Measurements from ENCODE around the gene ABI3BP.

ABI3BP gene

GRCh38 chr3:100775669-100776068 is 217.6 kb downstream of the ABI3BP start:
- Histone ChIP-seq H3K27me3 (replicated peaks; ENCODE audit: insufficient read depth, low read length) (no peaks in the 10 kb centered on the region), H3K4me3 (ENCODE audit: low read length) (no peak overlapping the region), H3K9me3 (replicated peaks; ENCODE audit: insufficient read depth, low read length) (no peaks in the 10 kb centered on the region), H3K79me2 (ENCODE audit: low read length) (no peaks in the 10 kb centered on the region), H3K4me2 (ENCODE audit: low read depth, low read length) (no peak overlapping the region), H3K9me2 (replicated peaks; ENCODE audit: insufficient read depth, low read length) (no peaks in the 10 kb centered on the region), H3K27ac (ENCODE audit: low read length) (no peak overlapping the region), H3F3A (ENCODE audit: insufficient read depth, low read length) (no peaks in the 10 kb centered on the region), H4K20me1 (ENCODE audit: insufficient read depth, low read length) (no peaks in the 10 kb centered on the region), H2AFZ (ENCODE audit: low read length) (no peak overlapping the region), H3K4me1 (ENCODE audit: low read length) (no peaks in the 10 kb centered on the region), H3K36me3 (replicated peaks; ENCODE audit: insufficient read depth, low read length) (no peaks in the 10 kb centered on the region), H3K9ac (ENCODE audit: low read length) (no peak overlapping the region)
- TF ChIP-seq EZH2phosphoT487 (IDR thresholded peaks at IDR 0.05; ENCODE audit: low read length) = no peak
- no peak for TF ChIP-seq CTCF (IDR thresholded peaks at IDR 0.05; ENCODE audit: low read length)
- no peak for TF ChIP-seq EZH2 (optimal IDR thresholded peaks at IDR 0.05; ENCODE audit: low read depth, low read length)
- DNase-seq = no peak

GRCh38 chr3:100775226-100775625 is 218.0 kb downstream of the ABI3BP start:
- no peak for DNase-seq
- Histone ChIP-seq H3K79me2 (ENCODE audit: low read length) (no peaks in the 10 kb centered on the region), H3K9me2 (replicated peaks; ENCODE audit: insufficient read depth, low read length) (no peaks in the 10 kb centered on the region), H3K4me1 (ENCODE audit: low read length) (no peaks in the 10 kb centered on the region), H4K20me1 (ENCODE audit: insufficient read depth, low read length) (no peaks in the 10 kb centered on the region), H3K36me3 (replicated peaks; ENCODE audit: insufficient read depth, low read length) (no peaks in the 10 kb centered on the region), H3K27me3 (replicated peaks; ENCODE audit: insufficient read depth, low read length) (no peaks in the 10 kb centered on the region), H2AFZ (ENCODE audit: low read length) (no peak overlapping the region), H3K4me3 (ENCODE audit: low read length) (no peak overlapping the region), H3F3A (ENCODE audit: insufficient read depth, low read length) (no peaks in the 10 kb centered on the region), H3K4me2 (ENCODE audit: low read depth, low read length) (no peak overlapping the region), H3K9me3 (replicated peaks; ENCODE audit: insufficient read depth, low read length) (no peaks in the 10 kb centered on the region), H3K9ac (ENCODE audit: low read length) (no peak overlapping the region), H3K27ac (ENCODE audit: low read length) (no peak overlapping the region)
- no peak for TF ChIP-seq EZH2phosphoT487 (IDR thresholded peaks at IDR 0.05; ENCODE audit: low read length)
- TF ChIP-seq EZH2 (optimal IDR thresholded peaks at IDR 0.05; ENCODE audit: low read depth, low read length) = no peak
- TF ChIP-seq CTCF (IDR thresholded peaks at IDR 0.05; ENCODE audit: low read length) = no peak

- H3F3A ChIP-seq (ENCODE audit: insufficient read depth, low read length) = no peaks in the 10 kb centered on the region
- DNase-seq = no peak
- TF ChIP-seq EZH2 (optimal IDR thresholded peaks at IDR 0.05; ENCODE audit: low read depth, low read length) = no peak
- TF ChIP-seq CTCF (IDR thresholded peaks at IDR 0.05; ENCODE audit: low read length) = no peak
- no peak for TF ChIP-seq EZH2phosphoT487 (IDR thresholded peaks at IDR 0.05; ENCODE audit: low read length)
- no peaks in the 10 kb centered on the region for H3K4me1 ChIP-seq (ENCODE audit: low read length)
- no peak overlapping the region for H3K4me2 ChIP-seq (ENCODE audit: low read depth, low read length)
- H3K9ac ChIP-seq (ENCODE audit: low read length) = no peak overlapping the region
- H3K79me2 ChIP-seq (ENCODE audit: low read length) = no peaks in the 10 kb centered on the region
- H3K9me2 ChIP-seq (replicated peaks; ENCODE audit: insufficient read depth, low read length) = no peaks in the 10 kb centered on the region
- no peak overlapping the region for H3K27ac ChIP-seq (ENCODE audit: low read length)
- H3K27me3 ChIP-seq (replicated peaks; ENCODE audit: insufficient read depth, low read length) = no peaks in the 10 kb centered on the region
- no peaks in the 10 kb centered on the region for H4K20me1 ChIP-seq (ENCODE audit: insufficient read depth, low read length)
- no peak overlapping the region for H3K4me3 ChIP-seq (ENCODE audit: low read length)
- H3K36me3 ChIP-seq (replicated peaks; ENCODE audit: insufficient read depth, low read length) = no peaks in the 10 kb centered on the region
- H3K9me3 ChIP-seq (replicated peaks; ENCODE audit: insufficient read depth, low read length) = no peaks in the 10 kb centered on the region
- H2AFZ ChIP-seq (ENCODE audit: low read length) = no peak overlapping the region
Observed at GRCh38 chr3:100769693-100770092, 223.5 kb downstream of the ABI3BP start.

All from MM.1S (cell line).